ENCODE data around the gene RAB1A. TPM values are rescaled to one million over a fixed set of nuclear protein-coding genes. Genes with fewer than 3 reads are reported as not detected.
"Not testable (repeated sequence)": the region's sequence is repeated elsewhere in the genome, so short reads cannot be mapped to it uniquely, and the experiment has no call there.

RAB1A gene
- total RNA-seq (2014; rRNA removed; shearing (Covaris generic); ENCODE audit: low replicate concordance), result 85.3 and 131 TPM in 2 replicates

- peak; percentile 98 for DNase-seq (ENCODE audit: low read depth)
- in situ Hi-C loops (cut with HindIII; ENCODE audit: low pct_unique_long_range_greater_than_20kb, low sequenced_read_pairs), result no loop called here
Measured at GRCh38 chr2:65129826-65130663, at the start of gene RAB1A. Gene RAB1A (minus strand): TSS chr2:65130106. CDS start chr2:65129915, 191 bp downstream.

DNA sequence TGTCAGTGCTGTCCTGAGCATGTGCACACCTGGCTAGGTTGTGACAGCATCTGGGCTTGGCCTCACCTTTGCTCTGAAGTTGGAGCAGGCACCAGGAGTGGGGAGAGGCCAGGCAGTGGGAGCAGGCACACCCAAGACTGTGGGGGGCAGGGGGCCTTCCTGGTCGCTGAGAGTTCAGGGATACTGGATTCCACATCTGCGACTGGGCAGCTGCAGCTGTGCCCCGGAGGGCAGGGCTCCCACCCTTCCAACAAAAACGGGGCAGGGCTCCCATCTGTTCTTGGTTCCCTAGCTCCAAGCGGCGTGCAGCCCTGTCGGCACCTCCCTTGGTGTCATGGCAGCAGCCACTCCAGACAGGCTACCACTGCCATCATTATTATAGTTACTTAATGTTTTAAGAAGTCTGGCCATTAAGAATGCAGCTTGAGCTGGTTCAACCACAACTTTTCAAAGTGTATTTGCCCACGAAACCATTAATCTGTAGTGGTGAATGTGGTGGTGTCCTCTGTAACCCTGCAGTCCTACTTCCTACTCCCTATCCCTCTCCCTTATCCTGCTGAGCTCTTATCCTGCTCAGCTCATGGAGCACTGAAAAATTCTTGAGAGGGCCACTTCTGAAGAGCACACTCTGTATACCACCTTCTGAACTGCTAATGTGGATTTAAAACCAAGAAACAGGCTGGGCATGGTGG lies 48.0 kb upstream of the RAB1A start:
- in situ Hi-C loops (cut with HindIII; ENCODE audit: low pct_unique_long_range_greater_than_20kb, low sequenced_read_pairs), result no loop called here
- DNase-seq (ENCODE audit: low read depth), result no peak

GRCh38 chr2:65175894-65176530 lies 46.1 kb upstream of the RAB1A start:
- in situ Hi-C loops (cut with HindIII; ENCODE audit: low pct_unique_long_range_greater_than_20kb, low sequenced_read_pairs), result no loop called here
- DNase-seq (ENCODE audit: low read depth), result no peak

DNA sequence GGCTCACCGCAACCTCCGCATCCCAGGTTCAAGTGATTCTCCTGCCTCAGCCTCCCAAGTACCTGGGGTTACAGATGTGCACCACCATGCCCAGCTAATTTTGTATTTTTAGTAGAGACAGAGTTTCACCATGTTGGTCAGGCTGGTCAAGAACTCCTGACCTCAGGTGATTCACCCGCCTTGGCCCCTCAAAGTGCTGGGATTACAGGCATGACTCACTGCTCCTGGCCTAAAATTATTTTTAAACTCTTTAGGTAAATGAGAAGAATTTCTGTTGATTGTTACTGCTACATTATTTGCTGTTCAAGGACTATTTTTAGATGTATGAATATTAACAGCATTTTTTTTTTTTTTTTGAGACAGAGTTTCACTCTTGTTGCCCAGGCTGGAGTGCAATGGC lies 44.1 kb upstream of the RAB1A start:
- DNase-seq (ENCODE audit: low read depth); in situ Hi-C loops (cut with HindIII; ENCODE audit: low pct_unique_long_range_greater_than_20kb, low sequenced_read_pairs): not testable (repeated sequence)

DNA sequence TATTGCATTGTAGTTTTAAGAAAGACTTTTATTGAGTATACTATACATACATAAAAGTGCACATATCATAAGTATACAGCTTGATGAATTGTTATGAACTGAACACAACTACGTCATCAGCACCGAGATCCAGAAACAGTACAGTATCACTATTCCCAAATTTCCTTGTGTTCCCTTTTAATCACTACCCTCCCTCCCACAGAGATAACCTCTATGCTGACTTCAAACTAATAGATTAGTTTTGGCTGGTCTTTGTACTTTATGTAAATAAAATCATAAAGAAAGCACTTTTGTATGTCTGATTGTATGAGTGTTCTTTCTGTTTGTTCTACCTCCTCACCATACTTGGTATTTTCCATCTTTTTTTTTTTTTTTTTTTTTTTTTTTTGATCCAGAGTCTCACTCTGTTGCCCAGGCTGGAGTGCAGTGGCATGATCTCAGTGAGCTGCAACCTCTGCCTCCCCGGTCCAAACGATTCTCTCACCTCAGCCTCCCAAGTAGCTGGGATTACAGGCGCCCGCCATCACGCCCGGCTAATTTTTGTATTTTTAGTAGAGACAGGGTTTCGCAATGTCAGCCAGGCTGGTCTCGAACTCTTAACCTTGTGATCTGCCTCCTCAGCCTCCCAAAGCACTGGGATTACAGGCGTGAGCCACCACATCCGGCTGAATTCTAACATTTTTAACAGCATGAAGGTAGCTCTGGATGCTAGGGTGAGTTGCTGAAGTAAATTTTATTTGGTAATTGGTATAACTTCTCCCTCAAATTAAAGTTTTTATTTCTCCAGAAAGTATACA lies 43.3 kb upstream of the RAB1A start:
- in situ Hi-C loops (cut with HindIII; ENCODE audit: low pct_unique_long_range_greater_than_20kb, low sequenced_read_pairs), result no loop called here
- no peak for DNase-seq (ENCODE audit: low read depth)

- in situ Hi-C loops (cut with HindIII; ENCODE audit: low pct_unique_long_range_greater_than_20kb, low sequenced_read_pairs), result not testable (repeated sequence)
- DNase-seq (ENCODE audit: low read depth), result peak; percentile 80
Measured at GRCh38 chr2:65170611-65171477, 40.9 kb upstream of the RAB1A start.

DNA sequence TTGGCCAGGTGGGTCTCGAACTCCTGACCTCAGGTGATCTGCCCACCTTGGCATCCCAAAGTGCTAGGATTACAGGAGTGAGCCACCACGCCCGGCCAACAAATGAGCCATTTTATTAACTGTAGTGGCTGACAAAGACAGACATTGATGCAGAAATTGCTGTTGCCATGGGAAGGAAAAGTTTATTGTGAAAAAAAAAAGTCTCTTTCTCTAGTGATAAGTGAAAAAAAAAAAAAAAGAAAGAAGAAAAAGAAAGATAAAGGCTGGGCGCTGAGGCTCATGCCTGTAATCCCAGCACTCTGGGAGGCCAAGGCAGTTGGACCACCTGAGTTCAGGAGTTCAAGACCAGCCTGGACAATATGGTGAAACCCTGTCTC lies 39.8 kb upstream of the RAB1A start:
- in situ Hi-C loops (cut with HindIII; ENCODE audit: low pct_unique_long_range_greater_than_20kb, low sequenced_read_pairs), result no loop called here
- peak; percentile 40 for DNase-seq (ENCODE audit: low read depth)

DNA sequence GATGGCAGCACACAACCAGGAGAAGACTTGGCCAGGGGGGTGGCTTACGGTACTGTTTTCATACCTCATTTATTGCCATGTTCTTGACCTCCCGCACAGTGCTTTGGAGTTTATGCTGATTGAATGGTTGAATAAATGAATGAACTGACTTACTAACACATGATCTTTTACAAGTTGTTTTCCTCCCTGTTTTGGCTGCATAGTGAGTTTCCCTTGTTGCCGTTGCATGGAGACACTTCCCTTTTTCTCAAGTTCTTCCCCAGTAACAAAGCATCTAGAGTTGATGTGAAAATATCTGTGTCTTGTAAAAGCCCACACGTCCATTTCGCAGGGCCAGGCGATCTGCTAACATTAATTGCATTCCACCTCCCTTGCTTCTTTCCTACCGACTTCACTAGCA lies 35.7 kb upstream of the RAB1A start:
- DNase-seq (ENCODE audit: low read depth), result no peak
- in situ Hi-C loops (cut with HindIII; ENCODE audit: low pct_unique_long_range_greater_than_20kb, low sequenced_read_pairs), result no loop called here

DNA sequence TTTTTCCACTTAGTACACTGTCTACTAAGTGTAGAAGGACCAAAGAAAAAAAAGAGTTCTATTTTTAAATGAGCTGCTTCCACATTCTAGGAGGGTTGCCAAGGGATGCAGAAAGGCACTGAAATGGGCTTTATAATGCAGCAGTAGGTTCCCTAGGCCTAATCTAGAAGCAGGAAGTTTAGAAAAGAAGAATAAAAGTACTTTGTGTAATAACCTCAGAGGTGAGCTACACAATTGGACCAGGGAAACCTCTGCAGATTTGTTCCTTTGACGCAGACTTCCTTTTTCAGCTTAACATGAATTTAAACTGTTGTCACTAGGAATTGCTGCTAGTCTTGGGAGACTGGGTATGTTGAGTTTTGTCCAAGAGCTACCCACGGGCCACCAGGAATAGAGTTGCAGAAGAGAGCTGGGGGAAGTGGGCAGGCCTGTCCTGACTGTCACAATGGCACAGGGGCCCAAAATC lies 34.6 kb upstream of the RAB1A start:
- in situ Hi-C loops (cut with HindIII; ENCODE audit: low pct_unique_long_range_greater_than_20kb, low sequenced_read_pairs), result no loop called here

DNA sequence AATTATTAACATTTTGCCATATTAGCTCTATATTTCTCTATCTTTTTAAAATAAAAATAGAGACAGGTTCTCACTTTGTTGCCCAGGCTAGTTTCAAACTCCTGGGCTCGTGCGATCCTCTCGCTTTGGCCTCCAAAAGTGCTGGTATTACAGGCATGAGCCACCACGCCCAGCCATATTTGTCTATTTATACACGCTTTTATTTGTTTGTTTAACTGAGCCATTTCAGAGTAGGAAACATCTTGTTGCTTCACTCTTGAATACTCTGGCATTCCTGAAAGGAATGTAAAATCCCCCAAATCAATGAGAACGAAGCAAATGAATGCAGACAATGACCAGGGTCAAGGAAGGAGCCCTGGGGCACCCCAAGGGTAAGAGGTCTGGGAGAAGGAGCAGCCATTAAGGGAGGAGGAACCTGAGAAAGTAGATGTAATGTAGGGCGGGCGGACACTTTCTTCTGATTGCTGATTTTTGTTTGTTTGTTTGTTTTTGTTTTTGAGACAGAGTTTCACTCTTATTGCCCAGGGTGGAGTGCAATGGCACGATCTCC lies 31.7 kb upstream of the RAB1A start:
- in situ Hi-C loops (cut with HindIII; ENCODE audit: low pct_unique_long_range_greater_than_20kb, low sequenced_read_pairs), result no loop called here
- no peak for DNase-seq (ENCODE audit: low read depth)

More for the DNA sequence above, 34.6 kb upstream of the RAB1A start:
- no peak for DNase-seq (ENCODE audit: low read depth)

DNA sequence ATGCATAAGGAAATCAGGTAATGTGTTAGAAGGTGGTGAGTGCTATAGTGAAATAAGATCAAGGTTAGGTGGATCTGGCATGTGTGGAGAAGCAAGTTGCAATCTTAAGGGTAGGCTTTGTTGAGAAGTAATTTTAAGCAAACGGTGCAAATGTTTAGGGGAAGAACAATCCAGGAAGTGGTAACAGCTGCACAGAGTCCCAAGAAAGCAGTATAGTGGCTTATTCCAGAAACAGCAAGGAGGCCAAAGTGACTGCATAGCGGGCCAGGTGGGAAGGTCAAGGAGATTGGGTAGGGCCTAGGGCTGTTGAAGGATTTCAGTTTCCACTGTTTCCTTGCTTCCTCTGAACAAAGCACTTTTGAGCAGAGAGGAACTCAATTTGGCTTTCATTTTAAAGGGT lies 30.0 kb upstream of the RAB1A start:
- in situ Hi-C loops (cut with HindIII; ENCODE audit: low pct_unique_long_range_greater_than_20kb, low sequenced_read_pairs), result no loop called here
- DNase-seq (ENCODE audit: low read depth), result no peak

DNA sequence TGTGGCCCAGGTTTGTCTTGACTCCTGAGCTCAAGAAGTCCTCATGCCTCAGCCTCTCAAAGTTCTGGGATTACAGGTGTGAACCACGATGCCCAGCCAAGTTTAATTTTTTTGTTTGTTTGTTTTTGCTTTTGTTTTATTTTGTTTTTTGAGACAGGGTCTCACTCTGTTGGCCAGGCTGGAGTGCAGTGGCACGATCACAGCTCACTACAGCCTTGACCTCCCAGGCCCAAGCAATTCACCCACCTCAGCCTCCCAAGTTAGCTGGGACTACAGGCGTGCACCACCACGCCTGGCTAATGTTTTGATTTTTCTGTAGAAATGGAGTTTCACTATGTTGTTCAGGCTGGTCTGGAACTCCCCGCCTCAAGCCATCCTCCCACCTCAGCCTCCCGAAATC lies 29.4 kb upstream of the RAB1A start:
- in situ Hi-C loops (cut with HindIII; ENCODE audit: low pct_unique_long_range_greater_than_20kb, low sequenced_read_pairs), result no loop called here
- no peak for DNase-seq (ENCODE audit: low read depth)

DNA sequence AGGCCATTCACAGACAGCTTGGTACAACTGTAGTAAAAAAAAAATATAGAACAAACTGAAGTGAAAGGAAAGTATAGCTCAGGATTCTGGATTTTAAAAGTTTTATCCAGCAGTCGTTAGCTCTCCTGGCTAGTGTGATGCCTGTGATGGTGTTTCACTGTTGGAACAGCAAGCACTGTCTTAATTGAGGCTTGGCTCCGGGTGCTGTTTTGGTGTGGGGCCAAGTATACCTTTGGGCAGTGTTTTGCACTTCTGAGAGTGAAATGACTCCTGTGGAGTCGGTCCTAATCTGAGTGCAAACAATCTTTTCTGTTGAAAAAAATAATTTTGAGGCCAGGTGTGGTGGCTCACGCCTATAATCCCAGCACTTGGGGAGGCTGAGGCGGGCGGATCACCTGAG lies 28.7 kb upstream of the RAB1A start:
- no peak for DNase-seq (ENCODE audit: low read depth)
- in situ Hi-C loops (cut with HindIII; ENCODE audit: low pct_unique_long_range_greater_than_20kb, low sequenced_read_pairs), result no loop called here

GRCh38 chr2:65157856-65158255 lies 27.9 kb upstream of the RAB1A start:
- DNase-seq (ENCODE audit: low read depth); in situ Hi-C loops (cut with HindIII; ENCODE audit: low pct_unique_long_range_greater_than_20kb, low sequenced_read_pairs): not testable (repeated sequence)

- in situ Hi-C loops (cut with HindIII; ENCODE audit: low pct_unique_long_range_greater_than_20kb, low sequenced_read_pairs), result no loop called here
- no peak for DNase-seq (ENCODE audit: low read depth)
Measured at GRCh38 chr2:65156041-65156440, 26.1 kb upstream of the RAB1A start.

- no peak for DNase-seq (ENCODE audit: low read depth)
- in situ Hi-C loops (cut with HindIII; ENCODE audit: low pct_unique_long_range_greater_than_20kb, low sequenced_read_pairs), result no loop called here
Measured at GRCh38 chr2:65153515-65153914, 23.6 kb upstream of the RAB1A start.

- DNase-seq (ENCODE audit: low read depth), result no peak
- in situ Hi-C loops (cut with HindIII; ENCODE audit: low pct_unique_long_range_greater_than_20kb, low sequenced_read_pairs), result no loop called here
Measured at GRCh38 chr2:65146078-65146477, 16.2 kb upstream of the RAB1A start.

Measured in Caki2 (cell line).